ENCODE measurements around the gene HSD17B2.

The HSD17B2 gene

DNA sequence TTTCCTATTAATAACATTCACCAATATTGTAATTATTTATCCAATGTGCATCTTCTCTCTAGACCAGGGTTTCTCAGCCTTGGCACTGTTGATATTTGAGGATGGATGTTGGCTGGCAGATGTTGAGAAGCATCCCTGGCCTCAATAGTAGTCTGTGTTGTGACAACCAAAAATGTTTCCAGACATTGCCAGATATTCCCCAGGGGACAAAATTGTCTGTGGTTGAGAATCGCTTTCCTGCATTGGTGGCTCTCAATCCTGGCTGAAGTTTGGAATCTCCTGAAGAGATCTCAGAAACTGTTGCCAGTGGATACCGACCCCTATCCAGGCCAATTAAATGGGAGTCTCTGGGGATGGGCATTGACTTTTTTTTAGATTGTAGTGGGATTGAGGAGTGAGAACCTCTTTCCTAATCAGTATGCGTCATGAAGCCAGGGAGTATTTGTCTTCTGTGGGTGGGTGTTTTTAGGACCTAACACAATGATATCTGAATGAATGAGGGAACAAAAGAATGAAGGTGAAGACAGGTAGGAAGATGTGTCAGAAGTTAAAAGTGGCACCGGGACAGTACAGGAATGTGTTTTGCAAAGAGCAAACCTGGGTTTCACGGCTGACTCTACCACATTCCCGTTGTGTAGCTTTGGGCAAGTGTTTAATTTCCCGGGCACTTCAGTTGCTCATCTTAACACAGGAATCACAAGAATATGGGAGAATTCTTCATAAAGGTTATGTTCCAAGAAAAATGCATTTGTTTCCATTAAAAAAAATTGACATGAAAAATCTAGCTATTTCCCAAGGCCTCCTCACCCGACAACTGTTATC lies 24.3 kb downstream of the HSD17B2 start:
- no peak overlapping the region for H3K27ac ChIP-seq (replicated peaks)
- DNase-seq (ENCODE audit: low read depth in 1 of 2, low spot score in 1 of 2): no peak
- TF ChIP-seq, protein P1, sequence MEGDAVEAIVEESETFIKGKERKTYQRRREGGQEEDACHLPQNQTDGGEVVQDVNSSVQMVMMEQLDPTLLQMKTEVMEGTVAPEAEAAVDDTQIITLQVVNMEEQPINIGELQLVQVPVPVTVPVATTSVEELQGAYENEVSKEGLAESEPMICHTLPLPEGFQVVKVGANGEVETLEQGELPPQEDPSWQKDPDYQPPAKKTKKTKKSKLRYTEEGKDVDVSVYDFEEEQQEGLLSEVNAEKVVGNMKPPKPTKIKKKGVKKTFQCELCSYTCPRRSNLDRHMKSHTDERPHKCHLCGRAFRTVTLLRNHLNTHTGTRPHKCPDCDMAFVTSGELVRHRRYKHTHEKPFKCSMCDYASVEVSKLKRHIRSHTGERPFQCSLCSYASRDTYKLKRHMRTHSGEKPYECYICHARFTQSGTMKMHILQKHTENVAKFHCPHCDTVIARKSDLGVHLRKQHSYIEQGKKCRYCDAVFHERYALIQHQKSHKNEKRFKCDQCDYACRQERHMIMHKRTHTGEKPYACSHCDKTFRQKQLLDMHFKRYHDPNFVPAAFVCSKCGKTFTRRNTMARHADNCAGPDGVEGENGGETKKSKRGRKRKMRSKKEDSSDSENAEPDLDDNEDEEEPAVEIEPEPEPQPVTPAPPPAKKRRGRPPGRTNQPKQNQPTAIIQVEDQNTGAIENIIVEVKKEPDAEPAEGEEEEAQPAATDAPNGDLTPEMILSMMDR (IDR thresholded peaks at IDR 0.05; ENCODE audit: insufficient read depth, low read length): no peak
- TF ChIP-seq POLR2AphosphoS5 (IDR thresholded peaks at IDR 0.05; ENCODE audit: low read depth): no peak
- TF ChIP-seq, protein P2, sequence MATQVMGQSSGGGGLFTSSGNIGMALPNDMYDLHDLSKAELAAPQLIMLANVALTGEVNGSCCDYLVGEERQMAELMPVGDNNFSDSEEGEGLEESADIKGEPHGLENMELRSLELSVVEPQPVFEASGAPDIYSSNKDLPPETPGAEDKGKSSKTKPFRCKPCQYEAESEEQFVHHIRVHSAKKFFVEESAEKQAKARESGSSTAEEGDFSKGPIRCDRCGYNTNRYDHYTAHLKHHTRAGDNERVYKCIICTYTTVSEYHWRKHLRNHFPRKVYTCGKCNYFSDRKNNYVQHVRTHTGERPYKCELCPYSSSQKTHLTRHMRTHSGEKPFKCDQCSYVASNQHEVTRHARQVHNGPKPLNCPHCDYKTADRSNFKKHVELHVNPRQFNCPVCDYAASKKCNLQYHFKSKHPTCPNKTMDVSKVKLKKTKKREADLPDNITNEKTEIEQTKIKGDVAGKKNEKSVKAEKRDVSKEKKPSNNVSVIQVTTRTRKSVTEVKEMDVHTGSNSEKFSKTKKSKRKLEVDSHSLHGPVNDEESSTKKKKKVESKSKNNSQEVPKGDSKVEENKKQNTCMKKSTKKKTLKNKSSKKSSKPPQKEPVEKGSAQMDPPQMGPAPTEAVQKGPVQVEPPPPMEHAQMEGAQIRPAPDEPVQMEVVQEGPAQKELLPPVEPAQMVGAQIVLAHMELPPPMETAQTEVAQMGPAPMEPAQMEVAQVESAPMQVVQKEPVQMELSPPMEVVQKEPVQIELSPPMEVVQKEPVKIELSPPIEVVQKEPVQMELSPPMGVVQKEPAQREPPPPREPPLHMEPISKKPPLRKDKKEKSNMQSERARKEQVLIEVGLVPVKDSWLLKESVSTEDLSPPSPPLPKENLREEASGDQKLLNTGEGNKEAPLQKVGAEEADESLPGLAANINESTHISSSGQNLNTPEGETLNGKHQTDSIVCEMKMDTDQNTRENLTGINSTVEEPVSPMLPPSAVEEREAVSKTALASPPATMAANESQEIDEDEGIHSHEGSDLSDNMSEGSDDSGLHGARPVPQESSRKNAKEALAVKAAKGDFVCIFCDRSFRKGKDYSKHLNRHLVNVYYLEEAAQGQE (IDR thresholded peaks at IDR 0.05; ENCODE audit: insufficient replicate concordance, low read depth): no peak
- no peak for TF ChIP-seq SPI1 (IDR thresholded peaks at IDR 0.05; ENCODE audit: borderline replicate concordance, low read depth)
- no peak for TF ChIP-seq GABPA (IDR thresholded peaks at IDR 0.05; ENCODE audit: low read depth)
- H3K27me3 ChIP-seq (ENCODE audit: insufficient read depth, poor library complexity, severe bottlenecking): peaks cover 5% of the 10 kb centered on the region
- H3K4me3 ChIP-seq (replicated peaks; ENCODE audit: insufficient read depth, low read length): no peak overlapping the region

DNA sequence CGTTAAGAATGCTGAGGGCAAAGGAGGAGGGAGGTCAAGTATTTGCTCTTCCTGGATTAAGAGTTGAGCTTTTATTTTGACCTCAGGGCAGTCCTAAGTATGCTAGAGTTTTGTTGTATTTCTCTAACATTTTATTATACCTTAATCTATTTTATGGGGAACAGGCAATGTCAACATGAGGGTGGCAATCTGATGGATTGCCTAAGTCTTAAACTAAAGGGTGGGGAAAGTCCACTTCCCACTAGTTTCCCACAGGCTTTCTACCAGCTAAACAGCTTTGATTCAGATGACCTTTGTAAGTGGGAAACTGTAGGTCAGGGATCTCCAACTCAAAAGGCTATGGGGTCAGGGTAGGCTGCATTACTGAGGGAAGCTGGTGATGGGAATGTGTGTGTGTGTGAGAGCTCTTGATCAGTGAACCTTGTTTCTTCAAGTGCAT lies 24.9 kb downstream of the HSD17B2 start:
- DNase-seq (ENCODE audit: low read depth in 1 of 2, low spot score in 1 of 2): no peak
- no peak overlapping the region for H3K27ac ChIP-seq (replicated peaks)

DNA sequence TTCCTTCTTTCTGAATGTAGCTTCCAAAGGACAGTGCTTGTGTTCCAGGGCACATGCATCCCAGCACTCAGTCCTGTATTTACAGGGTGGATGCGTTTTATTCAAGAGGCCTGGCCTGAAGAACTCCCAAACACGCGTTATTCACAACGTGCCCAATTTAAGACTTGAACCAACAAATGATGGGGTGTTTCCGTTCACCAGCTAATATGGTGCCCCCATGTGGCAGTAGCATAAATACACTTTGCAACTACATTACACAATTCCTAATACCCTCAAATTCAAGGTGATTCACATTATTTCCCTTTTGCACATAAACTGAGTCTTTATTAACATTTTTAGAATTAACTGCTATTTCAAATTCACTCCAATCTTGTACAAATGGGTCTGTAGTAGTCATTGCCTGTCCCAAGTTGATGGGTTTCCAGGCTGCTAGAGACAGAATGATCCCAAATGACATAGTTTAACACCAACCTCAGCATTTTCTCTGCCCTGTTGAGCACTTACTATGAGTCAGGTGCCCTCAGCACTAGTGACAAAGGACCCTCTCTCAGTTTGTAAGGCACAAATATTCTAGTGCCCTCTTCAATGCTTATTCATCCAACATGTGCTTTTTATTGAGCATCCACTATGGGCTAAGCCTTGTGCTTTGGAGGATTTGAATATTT lies 26.9 kb downstream of the HSD17B2 start:
- DNase-seq (ENCODE audit: low read depth in 1 of 2, low spot score in 1 of 2): peak; percentile 10 to 16
- H3K4me3 ChIP-seq (replicated peaks; ENCODE audit: insufficient read depth, low read length): no peak overlapping the region
- H3K27ac ChIP-seq (replicated peaks): no peak overlapping the region
- TF ChIP-seq GABPA (IDR thresholded peaks at IDR 0.05; ENCODE audit: low read depth): no peak
- TF ChIP-seq, protein P1 (IDR thresholded peaks at IDR 0.05; ENCODE audit: insufficient read depth, low read length): peak; percentile 37
- TF ChIP-seq POLR2AphosphoS5 (IDR thresholded peaks at IDR 0.05; ENCODE audit: low read depth): no peak
- no peak for TF ChIP-seq SPI1 (IDR thresholded peaks at IDR 0.05; ENCODE audit: borderline replicate concordance, low read depth)
- no peaks in the 10 kb centered on the region for H3K27me3 ChIP-seq (ENCODE audit: insufficient read depth, poor library complexity, severe bottlenecking)

More for the DNA sequence above, 24.9 kb downstream of the HSD17B2 start:
- H3K4me3 ChIP-seq (replicated peaks; ENCODE audit: insufficient read depth, low read length): no peak overlapping the region
- peaks cover 5% of the 10 kb centered on the region for H3K27me3 ChIP-seq (ENCODE audit: insufficient read depth, poor library complexity, severe bottlenecking)
- no peak for TF ChIP-seq GABPA (IDR thresholded peaks at IDR 0.05; ENCODE audit: low read depth)
- TF ChIP-seq SPI1 (IDR thresholded peaks at IDR 0.05; ENCODE audit: borderline replicate concordance, low read depth): no peak
- TF ChIP-seq, protein P1 (IDR thresholded peaks at IDR 0.05; ENCODE audit: insufficient read depth, low read length): no peak
- TF ChIP-seq, protein P2 (IDR thresholded peaks at IDR 0.05; ENCODE audit: insufficient replicate concordance, low read depth): no peak
- TF ChIP-seq POLR2AphosphoS5 (IDR thresholded peaks at IDR 0.05; ENCODE audit: low read depth): no peak
